Right lung (tissue), 5 donors: ENCODE measurements around the gene LARP6. TPM values are rescaled to one million over a fixed set of nuclear protein-coding genes. Genes with fewer than 3 reads are reported as not detected.
"Not testable (repeated sequence)": the region's sequence is repeated elsewhere in the genome, so short reads cannot be mapped to it uniquely, and the experiment has no call there.

ENCODE experiments used
- DNase-seq, 2 donors: peaks; one replicate each; pipeline ENCODE4 v3.0.0-alpha.2; 2013
- polyA plus RNA-seq, 5 donors: library from polyadenylated mRNA; unstranded; fragments of 120-200 nt; gene quantifications; one replicate each; pipeline versions ENCODE4 v1.2.1 to v1.2.3, GENCODE V29; 2013; ENCODE audit warnings: inconsistent platforms in 1 of 5, low replicate concordance in 1 of 5; ENCODE audit not compliant: insufficient read length in 5 of 5, insufficient read depth in 1 of 5

LARP6 gene
- polyA plus RNA-seq, 5 donors: 14.8 to 17.3 (median 15.1) TPM

DNA sequence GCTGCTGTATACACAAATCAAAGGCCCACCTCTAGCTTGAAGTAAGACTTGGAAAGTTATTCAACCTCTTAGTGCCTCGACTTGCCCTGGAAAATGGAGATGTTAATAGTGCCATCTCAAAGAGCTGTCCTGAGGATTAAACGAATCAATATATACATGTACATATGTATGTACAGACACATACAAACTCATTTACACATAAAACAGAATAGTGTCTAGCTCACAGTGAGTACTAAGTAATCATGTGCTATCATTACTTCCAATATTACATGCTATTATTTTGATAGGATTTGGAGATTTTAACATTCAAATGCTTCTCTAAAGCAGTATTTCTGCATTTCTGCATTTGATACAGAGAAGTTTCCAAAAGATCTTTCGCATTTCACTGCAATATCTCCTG is 20.5 kb downstream of the LARP6 start:
- DNase-seq: no peak

DNA sequence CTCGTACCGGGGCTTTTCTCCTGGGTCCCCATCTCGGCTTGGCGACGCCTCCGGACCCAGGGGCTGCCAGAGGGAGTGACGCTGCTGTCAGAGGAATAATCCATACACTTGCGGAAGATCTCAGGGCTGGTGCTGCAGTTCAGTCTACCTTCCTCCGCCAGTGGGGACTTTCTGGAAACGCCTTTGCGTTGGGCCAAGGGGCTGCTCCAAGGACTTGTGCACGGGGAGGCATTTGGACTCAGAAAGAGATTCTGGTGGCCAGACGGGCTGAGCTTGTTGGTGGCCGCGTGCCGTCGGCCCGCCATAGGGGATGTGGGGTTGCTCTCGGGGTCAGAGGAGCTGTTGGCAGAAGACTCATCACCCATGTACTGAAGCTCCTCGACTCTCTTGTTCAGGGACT is 21.8 kb downstream of the LARP6 start:
- no peak for DNase-seq

DNA sequence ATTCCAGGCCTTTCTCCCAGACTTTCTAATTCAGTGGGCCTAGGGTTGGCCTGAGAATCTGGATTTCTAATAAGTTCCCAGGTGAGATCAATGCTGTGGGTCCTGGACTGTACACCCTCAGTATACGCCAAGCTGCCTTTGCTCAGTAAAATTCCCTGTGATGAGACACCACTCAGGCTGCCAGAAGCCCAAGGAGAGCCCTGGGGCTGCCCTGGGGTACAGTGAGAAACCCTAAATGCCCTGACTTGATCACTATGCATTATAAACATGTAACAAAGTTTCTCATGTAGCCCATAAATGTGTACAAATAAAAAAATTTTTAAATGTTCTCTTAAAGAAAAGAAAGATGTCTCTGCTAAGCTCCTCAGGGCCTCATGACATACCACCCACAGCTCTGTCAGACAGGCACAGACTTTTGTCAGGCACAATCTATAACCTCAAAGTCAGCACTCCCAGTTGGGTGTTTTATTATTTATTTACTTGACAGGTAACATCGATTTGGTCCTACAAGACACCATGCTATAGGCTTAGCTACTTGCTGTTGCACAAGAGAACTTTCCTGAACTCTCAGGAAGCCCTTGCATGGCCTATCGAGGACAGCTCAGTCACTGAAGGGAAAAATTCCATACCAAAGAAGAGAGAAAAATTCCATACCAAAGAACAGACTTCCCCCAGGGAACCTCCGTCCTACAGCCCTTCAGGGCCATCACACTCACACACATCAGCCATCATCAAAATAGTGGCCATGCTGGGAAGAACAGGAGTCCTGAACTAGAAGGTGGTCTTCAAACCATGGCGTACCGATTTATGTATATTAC is 22.7 kb downstream of the LARP6 start:
- no peak for DNase-seq

DNA sequence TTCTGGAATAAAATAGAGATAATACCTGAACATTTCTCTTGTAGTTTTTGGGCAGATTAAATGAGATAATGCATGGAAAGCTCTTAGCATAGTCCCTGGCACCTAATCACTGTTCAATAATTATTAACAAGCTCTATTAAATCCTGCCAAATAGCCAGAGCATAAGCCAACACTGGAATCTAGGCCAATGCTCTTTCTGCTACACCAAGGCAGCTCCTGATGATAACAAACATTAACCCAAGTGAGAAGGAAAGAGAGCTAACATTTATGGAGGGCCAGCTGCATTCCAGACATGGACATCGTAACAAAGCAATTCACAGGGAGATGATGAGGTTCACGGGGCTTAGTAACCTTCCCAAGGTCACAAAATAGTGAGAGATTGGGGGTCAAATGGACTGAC is 23.3 kb downstream of the LARP6 start:
- no peak for DNase-seq

DNA sequence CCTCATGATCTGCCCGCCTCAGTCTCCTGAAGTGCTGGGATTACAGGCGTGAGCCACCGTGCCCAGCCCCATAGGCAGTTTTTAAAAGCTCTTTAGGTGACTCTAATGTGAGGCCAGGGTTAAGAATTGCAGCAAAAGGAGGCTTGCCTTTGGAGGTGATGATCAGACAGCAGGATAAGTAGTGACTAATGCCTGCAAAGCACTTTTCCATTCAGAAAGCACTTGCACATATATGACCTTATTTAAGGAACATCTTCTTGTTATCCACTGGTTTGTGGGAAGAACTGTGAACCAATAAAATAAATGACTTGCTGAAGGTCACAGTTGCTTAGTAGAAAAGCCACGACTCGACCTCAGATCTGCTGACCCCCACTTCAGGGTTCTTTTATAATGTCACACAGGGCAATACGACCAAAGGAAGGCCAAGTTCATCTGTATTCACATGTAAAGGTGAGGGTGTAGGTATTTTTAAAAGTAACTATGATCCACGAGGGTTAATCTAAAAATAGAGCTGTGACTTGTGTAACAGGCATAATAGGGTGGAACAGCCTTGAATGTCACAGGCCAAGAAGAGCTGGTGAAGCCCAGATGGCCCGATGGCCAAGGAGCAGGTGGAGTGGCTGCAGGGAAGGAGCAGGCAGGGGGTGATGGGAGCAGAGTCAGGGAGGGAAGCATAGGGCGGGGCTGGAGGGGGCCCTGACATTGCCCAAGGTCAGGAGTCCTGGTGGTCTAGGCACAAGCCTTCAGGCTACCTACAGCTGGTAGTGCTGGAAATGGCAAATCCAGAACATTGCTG is 24.4 kb downstream of the LARP6 start:
- DNase-seq: no peak

DNA sequence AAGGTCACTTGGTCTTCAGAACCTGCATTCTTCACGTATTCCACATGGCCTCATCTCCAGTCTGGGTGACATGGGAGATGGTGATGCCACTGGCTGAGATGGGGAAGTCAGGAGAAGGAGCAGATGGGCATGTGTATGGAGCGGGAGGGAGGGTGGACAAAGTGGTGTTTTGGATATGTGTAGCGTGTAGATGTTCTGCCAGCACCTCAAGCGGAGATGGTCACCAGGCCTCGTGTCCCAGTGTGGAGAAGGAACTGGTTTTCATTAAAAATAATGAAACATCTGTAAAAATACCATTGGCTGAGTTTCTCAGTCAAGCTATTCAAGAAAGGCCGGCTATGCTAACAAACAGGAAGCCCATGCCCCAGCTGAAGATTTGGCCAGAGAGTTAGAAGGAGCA is 26.2 kb downstream of the LARP6 start:
- no peak for DNase-seq

DNA sequence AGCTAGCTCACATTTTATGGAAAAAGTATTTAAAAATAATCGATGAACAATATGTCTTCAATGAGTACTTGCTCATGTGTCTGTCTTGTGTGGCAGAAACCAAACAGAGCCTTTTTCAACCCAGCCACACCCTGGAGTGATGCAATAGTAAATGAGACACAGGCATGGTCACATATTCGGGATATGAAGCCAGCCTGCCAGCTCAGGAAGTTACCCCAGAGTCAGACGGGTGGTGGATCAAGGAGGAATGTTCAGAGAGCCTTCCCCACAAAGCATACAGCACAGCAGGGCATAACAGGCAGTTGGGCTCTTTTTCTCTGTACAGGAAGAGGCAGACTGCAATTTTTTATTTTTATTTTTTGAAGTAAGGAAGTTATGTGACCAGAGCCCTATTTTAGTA is 27.3 kb downstream of the LARP6 start:
- no peak for DNase-seq

DNA sequence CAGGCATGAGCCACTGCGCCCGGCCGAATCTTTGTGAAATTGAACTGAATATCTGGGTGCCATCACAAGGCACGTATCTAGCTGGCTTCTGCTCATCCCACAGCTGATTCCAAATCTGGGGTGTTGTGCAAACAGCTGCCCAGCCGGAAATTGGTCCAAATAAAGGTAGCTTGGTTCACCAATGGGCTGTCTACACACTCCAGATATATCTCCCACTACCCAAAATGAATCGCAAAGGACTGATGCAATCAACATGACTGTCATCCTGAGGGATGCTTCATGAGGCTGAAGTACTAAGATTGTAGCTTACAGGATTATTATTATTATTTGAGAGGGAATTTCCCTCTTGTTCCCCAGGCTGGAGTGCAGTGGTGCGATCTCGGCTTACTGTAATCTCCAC is 28.1 kb downstream of the LARP6 start:
- no peak for DNase-seq

DNA sequence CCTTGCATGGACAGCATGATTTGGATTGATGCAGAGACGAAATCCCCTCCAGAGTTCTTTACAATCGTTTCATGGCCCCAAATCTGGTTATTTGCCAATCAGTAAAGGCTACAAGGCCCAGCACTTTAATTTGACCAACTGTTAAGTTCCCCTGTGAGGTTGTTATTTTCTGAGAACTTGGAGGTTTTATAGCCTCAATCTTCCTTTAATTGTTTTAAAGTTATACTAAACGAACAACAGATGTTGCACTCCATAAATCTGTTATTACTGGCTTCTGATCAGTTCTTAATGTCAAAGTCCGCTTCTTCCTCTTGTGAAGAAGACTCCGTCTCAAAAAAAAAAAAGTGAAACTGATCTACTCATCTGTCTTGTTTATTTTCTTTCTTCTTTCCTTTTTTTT is 30.8 kb downstream of the LARP6 start:
- DNase-seq: no peak

DNA sequence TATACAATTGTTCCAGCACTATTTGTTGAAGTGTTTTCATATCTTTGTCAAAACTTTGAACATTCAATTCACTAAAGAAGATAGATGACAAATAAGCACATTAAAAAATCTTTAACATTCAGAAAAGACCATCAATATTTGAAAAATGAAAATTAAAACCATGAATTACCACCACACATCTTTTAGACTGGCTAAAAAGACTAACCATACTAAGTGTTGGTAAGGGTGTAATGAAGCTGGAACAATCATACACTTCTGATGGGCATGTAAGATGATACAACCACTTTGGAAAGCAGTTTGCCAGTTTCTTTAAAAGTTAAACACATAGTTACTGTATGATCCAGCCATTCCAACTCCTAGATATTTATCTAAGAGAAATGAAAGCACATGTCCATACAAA is 33.7 kb downstream of the LARP6 start:
- DNase-seq: no peak

DNA sequence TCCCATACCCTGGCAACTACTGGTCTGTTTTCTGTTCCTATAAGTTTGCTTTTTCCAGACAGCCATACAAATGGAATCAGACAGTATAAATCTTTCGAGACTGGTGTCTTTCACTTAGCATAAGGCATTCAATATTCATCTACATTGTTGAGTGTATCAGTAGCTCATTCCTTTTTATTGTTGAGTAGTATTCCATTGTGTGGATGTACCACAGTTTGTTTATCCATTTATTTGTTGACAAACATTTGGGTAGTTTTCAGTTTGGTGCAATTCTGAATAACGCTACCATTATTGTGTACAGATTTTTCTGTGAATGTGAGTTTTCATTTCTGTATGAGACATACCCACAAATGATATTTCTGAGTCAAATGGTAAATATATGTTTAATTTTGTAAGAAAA is 35.4 kb downstream of the LARP6 start:
- no peak for DNase-seq

DNA sequence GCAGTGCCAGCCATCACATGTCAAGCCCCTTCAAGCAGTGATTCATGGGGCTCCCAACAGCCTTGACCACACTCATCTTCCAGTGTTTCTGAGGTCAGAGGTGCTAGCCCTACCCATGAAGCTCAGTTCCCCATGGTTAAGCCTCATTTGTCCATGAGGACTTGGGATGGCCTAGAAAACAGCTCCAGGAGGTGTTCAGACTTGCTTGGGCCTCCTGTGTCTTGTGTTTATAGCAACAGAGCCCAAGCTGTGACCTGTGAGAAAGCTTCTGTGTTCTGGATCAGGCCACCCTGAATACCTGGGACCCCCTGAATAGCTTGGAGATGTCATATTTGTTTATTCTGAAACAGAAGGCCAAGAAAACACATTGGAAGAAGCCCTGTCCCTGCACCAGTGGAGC is 36.7 kb downstream of the LARP6 start:
- no peak for DNase-seq

DNA sequence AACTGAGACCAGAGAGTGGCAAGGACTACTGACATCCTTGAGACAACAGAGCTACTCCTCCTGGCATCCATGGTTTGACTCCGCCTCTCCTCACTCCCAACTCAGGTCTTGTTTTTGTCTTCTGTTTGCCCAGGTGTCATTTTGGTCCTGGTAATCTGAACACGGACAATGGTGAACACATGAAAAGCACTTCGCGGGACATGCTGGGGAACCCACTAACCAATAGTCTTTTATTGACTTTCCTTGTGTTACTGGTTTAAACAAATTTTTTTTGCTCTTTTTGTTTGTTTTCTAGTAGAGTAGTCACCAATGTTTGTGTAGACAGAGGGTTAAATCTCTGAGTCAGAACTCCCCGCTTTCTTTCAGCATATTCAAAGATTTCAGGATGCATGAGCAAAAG is 38.4 kb downstream of the LARP6 start:
- DNase-seq: no peak

DNA sequence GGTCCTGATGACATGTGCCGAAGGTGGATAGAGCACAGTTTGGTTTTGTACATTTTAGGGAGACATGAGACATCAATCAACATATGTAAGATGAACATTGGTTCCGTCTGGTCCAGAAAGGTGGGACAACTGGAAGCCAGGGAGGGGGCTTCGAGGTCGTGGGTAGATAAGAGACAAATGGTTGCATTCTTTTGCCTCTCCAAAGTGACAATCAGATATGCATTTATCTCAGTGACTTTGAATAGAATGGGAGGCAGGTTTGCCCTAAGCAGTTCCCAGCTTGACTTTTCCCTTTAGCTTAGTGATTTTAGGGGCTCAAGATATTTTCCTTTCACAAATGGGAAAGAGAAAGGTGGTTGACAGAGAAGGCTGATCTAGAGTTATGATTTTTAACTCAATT is 38.9 kb downstream of the LARP6 start:
- DNase-seq: not testable (repeated sequence)

DNA sequence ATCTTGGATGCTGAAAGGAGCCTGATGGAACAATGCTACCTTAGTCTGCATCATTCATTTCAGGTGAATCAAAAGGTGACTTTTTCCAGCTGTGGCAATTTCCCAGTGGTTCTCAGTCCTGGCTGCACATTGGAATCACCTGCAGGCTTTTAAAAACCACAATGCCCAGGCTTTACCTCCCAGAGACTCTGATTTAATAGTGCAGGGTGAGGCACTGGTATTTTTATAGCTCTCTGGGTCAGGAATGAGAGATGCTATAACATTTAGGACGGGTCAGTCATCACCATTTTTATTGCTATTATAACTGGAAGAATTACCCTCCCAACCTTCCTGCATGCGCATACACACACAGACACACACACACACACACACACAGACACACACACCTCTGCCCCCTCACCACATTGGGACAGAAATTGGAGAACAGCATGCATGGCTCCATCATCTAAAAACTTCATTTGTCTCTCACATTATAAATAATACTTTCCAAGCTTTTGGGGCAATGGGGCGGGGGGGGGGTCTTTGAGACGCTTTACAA is 41.1 kb downstream of the LARP6 start:
- DNase-seq: no peak

DNA sequence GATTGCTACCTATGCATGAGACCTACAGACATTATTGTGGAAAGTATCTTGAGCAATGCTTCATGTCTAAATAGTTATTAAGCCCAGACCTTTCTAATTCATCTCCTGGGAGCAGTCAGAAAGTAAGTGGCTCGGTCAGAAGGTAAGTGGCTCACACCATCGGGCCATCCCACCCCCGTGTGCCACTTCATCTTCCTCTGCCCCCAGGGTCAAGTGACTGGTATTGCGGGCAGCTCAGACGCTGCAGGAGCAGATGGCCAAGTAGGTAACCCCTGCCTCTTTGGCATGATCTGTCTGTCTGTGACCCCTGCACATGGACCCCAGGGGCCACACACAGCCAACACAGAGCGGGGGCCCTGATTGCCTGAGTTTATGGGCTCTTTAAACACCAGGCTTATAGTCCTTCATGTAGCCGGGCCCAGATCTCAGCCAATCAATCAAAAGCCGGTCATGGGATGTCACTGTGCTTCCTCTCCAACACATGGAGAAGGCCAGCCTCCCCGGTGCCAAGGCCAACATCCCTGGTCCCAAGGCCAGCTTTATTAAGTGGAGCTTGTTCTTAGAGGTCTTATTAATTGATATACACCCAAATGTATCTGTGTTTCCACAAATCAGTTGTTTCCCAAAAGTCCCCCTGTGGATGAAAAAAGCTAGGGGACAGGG is 42.9 kb downstream of the LARP6 start:
- no peak for DNase-seq

DNA sequence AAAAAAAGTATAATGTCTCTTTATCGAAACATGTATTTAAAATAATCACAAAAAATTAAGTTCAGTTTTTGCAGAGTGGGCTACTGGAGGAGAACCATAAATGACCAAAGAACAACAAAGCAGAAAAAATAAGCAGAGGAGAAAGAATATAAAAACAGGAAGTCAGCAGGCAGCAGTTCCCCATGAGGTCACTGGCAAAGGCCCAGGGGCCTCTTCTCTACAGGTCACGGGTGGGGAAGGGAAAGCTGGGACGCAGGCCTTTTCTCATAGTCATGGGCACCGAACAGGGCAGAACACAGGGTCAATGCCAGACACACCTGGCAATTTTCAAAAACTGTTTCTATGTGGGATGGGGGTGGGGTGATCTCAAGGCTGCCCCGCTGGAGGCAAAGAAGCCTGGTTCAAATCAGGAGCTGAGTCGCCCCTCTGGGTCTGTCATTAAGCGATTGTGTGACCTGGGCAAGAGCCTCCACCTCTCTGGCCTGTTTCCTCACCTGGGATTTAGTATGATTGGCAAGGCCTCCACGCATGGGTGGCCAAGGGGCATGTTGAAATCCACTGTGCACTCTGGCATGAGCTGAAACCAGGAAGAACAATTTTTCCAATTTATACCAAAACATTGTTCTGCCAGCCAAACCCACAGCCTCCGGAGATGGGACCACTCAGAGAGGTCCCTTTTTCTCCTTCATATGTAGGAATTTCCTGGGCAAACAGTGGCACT is 46.8 kb downstream of the LARP6 start:
- peak in 1 of 2 donors; percentile 23 for DNase-seq

DNA sequence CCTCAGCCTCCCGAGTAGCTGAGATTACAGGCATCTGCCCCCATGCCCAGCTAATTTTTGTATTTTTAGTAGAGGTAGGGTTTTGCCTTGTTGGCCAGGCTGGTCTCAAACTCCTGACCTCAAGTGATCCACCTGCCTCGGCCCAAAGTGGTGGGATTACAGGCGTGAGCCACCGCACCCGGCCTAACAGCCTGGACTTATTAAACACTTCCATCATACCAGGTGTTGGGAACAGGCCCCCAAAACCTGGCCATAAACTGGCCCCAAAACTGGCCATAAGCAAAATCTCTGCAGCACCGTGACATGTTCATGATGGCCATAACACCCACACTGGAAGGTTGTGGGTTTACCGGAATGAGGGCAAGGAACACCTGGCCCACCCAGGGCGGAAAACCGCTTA is 49.6 kb downstream of the LARP6 start:
- not testable (repeated sequence) for DNase-seq

DNA sequence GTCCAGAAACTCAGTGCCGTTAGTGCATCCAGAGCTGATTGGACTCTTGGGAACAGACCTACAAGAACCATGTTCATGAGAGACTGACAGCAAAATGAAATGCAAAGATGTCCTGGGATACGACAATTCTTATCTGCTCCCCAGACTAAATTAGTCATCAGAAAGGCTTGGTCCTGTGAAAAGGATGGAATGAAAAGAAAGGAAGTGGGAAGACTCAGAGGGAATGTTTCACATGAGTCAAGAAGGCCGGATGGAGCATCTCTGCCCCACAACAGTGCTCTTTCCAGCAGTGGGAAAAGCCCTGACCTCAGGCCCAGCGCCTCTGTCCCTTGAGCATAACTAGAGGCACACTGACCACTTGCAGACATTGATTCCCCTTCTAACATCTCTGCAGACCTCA is 51.3 kb downstream of the LARP6 start:
- no peak for DNase-seq

DNA sequence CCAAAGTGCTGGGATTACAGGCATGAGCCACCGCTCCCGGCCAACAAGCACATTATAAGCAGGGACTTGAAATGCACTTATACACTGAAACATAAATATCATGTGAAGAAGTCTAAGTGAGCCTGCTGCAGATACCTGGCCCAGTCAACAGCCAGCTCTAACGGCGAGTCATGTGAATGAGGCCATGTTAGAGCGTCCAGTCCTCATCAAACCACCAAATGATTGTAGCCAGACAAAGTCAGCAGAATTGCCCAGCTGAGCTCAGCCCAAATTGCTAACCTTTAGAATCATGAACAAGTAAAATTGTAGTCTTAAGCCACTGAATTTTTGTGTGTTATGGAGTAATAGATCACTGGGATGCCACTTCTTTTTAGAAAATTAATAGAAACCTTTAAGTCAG is 52.8 kb downstream of the LARP6 start:
- no peak for DNase-seq

DNA sequence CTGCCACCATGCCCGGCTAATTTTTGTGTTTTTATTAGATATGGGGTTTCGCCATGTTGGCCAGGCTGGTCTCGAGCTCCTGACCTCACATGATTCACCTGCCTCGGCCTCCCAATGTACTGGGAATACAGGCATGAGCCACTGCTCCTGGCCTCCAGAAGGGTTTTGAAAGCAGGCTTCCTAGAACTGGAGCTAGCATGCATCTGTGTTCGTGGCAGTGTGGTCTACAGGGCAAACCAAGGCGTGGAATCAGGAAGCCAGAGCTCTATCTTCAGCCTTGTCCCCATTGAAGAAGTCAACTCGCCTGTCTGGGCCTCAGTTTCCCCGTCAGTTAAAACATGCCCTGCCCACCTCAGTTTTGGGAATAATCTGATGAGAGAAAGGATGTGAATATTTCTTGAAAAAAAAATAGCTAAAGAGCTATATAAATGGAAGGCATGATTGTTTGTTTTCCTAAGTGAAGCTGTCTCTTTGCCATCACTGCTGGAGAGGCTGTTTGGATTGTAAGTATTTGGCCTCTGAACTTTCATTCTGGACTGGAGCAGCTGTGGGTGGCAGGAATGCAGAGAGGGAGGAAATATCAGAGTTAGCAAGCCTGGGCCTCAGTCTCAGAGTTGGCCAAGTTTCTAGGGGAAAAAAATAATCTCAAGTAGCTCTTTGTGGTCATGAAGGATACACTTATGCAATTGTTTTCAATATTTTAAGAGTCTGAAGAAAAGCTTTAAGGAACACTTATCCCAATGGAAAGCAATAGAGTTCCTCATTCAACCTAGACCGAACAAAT is 54.1 kb downstream of the LARP6 start:
- DNase-seq: peak; percentile 87 to 89
